K562 (cell line): Measurements from ENCODE around the gene ARHGAP33. TPM values are rescaled to one million over a fixed set of nuclear protein-coding genes. Genes with fewer than 3 reads are reported as not detected.

Experiments used
- BRD4 ChIP-seq: fragments of 200-600 bp; sonication (generic); IDR thresholded peaks from 2 replicates; pipeline ENCODE4 v1.6.1; 2017; ENCODE audit warnings: inconsistent platforms
- CHCHD3 ChIP-seq: fragments of 250-450 bp; sonication (Bioruptor Pico); IDR thresholded peaks from 2 replicates; pipeline ENCODE4 v2.1.2; 2022; ENCODE audit warnings: mild to moderate bottlenecking
- E2F5 ChIP-seq: sonication (generic); formaldehyde crosslinking; IDR thresholded peaks from 2 replicates; pipeline ENCODE4 v1.8.0; 2022; ENCODE audit warnings: mild to moderate bottlenecking, missing genetic modification reagents
- FOS ChIP-seq: IDR thresholded peaks from 3 replicates; pipeline ENCODE4 v1.6.1; 2011; ENCODE audit not compliant: insufficient read length; ENCODE audit errors: extremely low read depth
- FOXA1 ChIP-seq: fragments of 450-650 bp; IDR thresholded peaks from 2 replicates; pipeline ENCODE4 v1.6.1; 2016; ENCODE audit warnings: mild to moderate bottlenecking, borderline replicate concordance
- HMG20B ChIP-seq: fragments of 250-450 bp; sonication (Bioruptor Pico); IDR thresholded peaks from 2 replicates; pipeline ENCODE4 v1.5.0; 2021; ENCODE audit warnings: mild to moderate bottlenecking
- OTX1 ChIP-seq: fragments of 450-650 bp; formaldehyde crosslinking; IDR thresholded peaks from 2 replicates; pipeline ENCODE4 v1.4.0; 2022; ENCODE audit warnings: mild to moderate bottlenecking
- PPARD ChIP-seq: fragments of 250-450 bp; sonication (Bioruptor Pico); IDR thresholded peaks from 2 replicates; pipeline ENCODE4 v1.8.0; 2022; ENCODE audit warnings: inconsistent platforms, mild to moderate bottlenecking, moderate library complexity
- PYGO2 ChIP-seq: fragments of 450-650 bp; IDR thresholded peaks from 2 replicates; pipeline ENCODE4 v1.6.1; 2016; ENCODE audit warnings: mild to moderate bottlenecking, missing genetic modification characterization, moderate library complexity, missing compliant biosample characterization
- RFX7 ChIP-seq: fragments of 250-450 bp; sonication (Bioruptor Pico); IDR thresholded peaks from 2 replicates; pipeline ENCODE4 v1.5.1; 2021; ENCODE audit warnings: mild to moderate bottlenecking
- STAT5A ChIP-seq: IDR thresholded peaks from 2 replicates; pipeline ENCODE4 v1.6.1; 2012; ENCODE audit warnings: low read length, inconsistent platforms, borderline replicate concordance
- STAT5B ChIP-seq: fragments of 250-450 bp; sonication (Bioruptor Pico); IDR thresholded peaks from 2 replicates; pipeline ENCODE4 v1.8.0; 2021; ENCODE audit warnings: mild to moderate bottlenecking, inconsistent platforms
- STAT6 ChIP-seq: sonication (generic); formaldehyde crosslinking; IDR thresholded peaks from 2 replicates; pipeline ENCODE4 v1.8.1; 2023; ENCODE audit warnings: mild to moderate bottlenecking, missing genetic modification reagents
- TCF3 ChIP-seq: sonication (generic); formaldehyde crosslinking; IDR thresholded peaks from 2 replicates; pipeline ENCODE4 v1.4.0; 2020; ENCODE audit warnings: mild to moderate bottlenecking, missing genetic modification reagents
- UBTF ChIP-seq, 2 experiments: IDR thresholded peaks; 2 replicates each; pipeline ENCODE4 v1.6.1; 2012; ENCODE audit warnings: improper control_type of control experiment in 2 of 2, low read depth in 2 of 2, low read length in 2 of 2, borderline replicate concordance in 1 of 2
- ZBTB12 ChIP-seq: fragments of 250-450 bp; sonication (Bioruptor Pico); IDR thresholded peaks from 2 replicates; pipeline ENCODE4 v1.4.0; 2020
- ZNF143 ChIP-seq: sonication (generic); formaldehyde crosslinking; IDR thresholded peaks from 2 replicates; pipeline ENCODE4 v1.9.0; 2022; ENCODE audit warnings: mild to moderate bottlenecking, missing genetic modification reagents
- ZNF217 ChIP-seq: sonication (generic); formaldehyde crosslinking; IDR thresholded peaks from 2 replicates; pipeline ENCODE4 v1.8.0; 2022; ENCODE audit warnings: mild to moderate bottlenecking, missing genetic modification reagents
- ZNF398 ChIP-seq: fragments of 250-450 bp; sonication (Bioruptor Pico); IDR thresholded peaks from 2 replicates; pipeline ENCODE4 v1.8.0; 2021; ENCODE audit warnings: moderate library complexity, mild to moderate bottlenecking, inconsistent platforms
- polyA plus RNA-seq, 8 experiments: library from polyadenylated mRNA; depleted of rRNA in 4 of 8; stranded (reverse) in 5 of 8; unstranded in 3 of 8; fragments of >200 nt; fragmentation: Nextera tagmentation in 2 of 8; fragmentation: Illumina TruSeq in 1 of 8; extraction: Ambion mirVana in 2 of 8; extraction: Trizol in 1 of 8; gene quantifications; 2 replicates each; pipeline versions ENCODE4 v1.2.1 to v1.2.3, GENCODE V29; 2011 to 2014; ENCODE audit warnings: inconsistent platforms in 1 of 8, missing spikeins in 1 of 8
- total RNA-seq, 7 experiments: library from RNA; depleted of rRNA in 6 of 7; stranded (reverse); fragments of >200 nt in 6 of 7; fragmentation: Illumina TruSeq in 2 of 7; extraction: Trizol in 2 of 7; gene quantifications; 2 replicates each; pipeline versions ENCODE4 v1.2.1 to v1.2.3, GENCODE V29; 2011 to 2021; ENCODE audit warnings: low replicate concordance in 1 of 7

The ARHGAP33 gene
- total and polyA plus RNA-seq, 9 of the 15 experiments (the other 6 are each of a cell fraction or from before 2014, with no cell fraction given), result 0.06 to 26.6 (median 1.6) TPM; not detected in 1

GRCh38 chr19:35748106-35749020 is 27.0 kb upstream of the ARHGAP33 start, which contains the start of gene LIN37 (continued):
- TF ChIP-seq UBTF (IDR thresholded peaks at IDR 0.05; ENCODE audit: borderline replicate concordance in 1 of 2, low read depth in 2 of 2, low read length in 2 of 2) (no peak), PPARD (CRISPR knock-in tag) (no peak), FOS (peak; percentile 96), CHCHD3 (CRISPR knock-in tag) (no peak), PYGO2 (tag) (no peak), ZNF143 (CRISPR knock-in tag) (peak; percentile 96), STAT5A (no peak), OTX1 (CRISPR knock-in tag) (no peak), RFX7 (CRISPR knock-in tag) (no peak), FOXA1 (no peak), E2F5 (CRISPR knock-in tag) (no peak), HMG20B (no peak), ZNF398 (CRISPR knock-in tag) (no peak), STAT6 (CRISPR knock-in tag) (no peak), TCF3 (no peak), ZBTB12 (CRISPR knock-in tag) (no peak), STAT5B (CRISPR knock-in tag) (no peak), ZNF217 (CRISPR knock-in tag) (no peak), BRD4 (no peak)
